Body of pancreas (tissue), 4 donors: Measurements from ENCODE around the gene EYA2. TPM values are rescaled to one million over a fixed set of nuclear protein-coding genes. Genes with fewer than 3 reads are reported as not detected.

Source experiments
- ATAC-seq: fragments of 150-250 bp; one replicate; pipeline ENCODE4 v1.9.1; 2016
- DNase-seq, 4 donors: peaks; one replicate each; pipeline ENCODE4 v3.0.0-alpha.2; 2019
- H3K27ac ChIP-seq, 4 donors: fragments of 200-600 bp; sonication (generic); 1 replicate in 3 of 4; 2 replicates in 1 of 4; pipeline versions ENCODE4 v1.5.1 to v1.6.1; 2016 to 2019; ENCODE audit warnings: mild to moderate bottlenecking in 1 of 4, mixed read lengths in 1 of 4, moderate library complexity in 1 of 4
- H3K27me3 ChIP-seq, 2 donors: fragments of 200-600 bp; sonication (generic); one replicate each; pipeline ENCODE4 v1.6.0; 2016; ENCODE audit warnings: mild to moderate bottlenecking in 1 of 2
- H3K36me3 ChIP-seq, 2 donors: fragments of 200-600 bp; sonication (generic); replicated peaks in 1 of 2; 2 replicates each; pipeline ENCODE4 v1.5.1; 2016; ENCODE audit warnings: low read depth in 2 of 2; ENCODE audit not compliant: insufficient read depth in 1 of 2
- H3K4me1 ChIP-seq: fragments of 200-600 bp; sonication (generic); one replicate; pipeline ENCODE4 v1.6.0; 2016
- H3K4me3 ChIP-seq, 2 donors: fragments of 200-600 bp; sonication (generic); 1 replicate in 1 of 2; 2 replicates in 1 of 2; pipeline ENCODE4 v1.5.1; 2016 to 2019
- H3K9me3 ChIP-seq, 3 donors: fragments of 200-600 bp; sonication (generic); 1 replicate in 2 of 3; 2 replicates in 1 of 3; pipeline ENCODE4 v1.5.1; 2016
- CTCF ChIP-seq, 7 experiments: fragments of 450-650 bp in 4 of 7; fragments of 200-600 bp in 3 of 7; sonication (generic) in 3 of 7; IDR thresholded peaks; one replicate each; pipeline ENCODE4 v1.5.1; 2016 to 2019; ENCODE audit warnings: antibody characterized with exemption in 7 of 7
- POLR2A ChIP-seq, 3 donors: fragments of 450-650 bp; IDR thresholded peaks; one replicate each; pipeline ENCODE4 v1.6.1; 2016; ENCODE audit warnings: antibody characterized with exemption in 3 of 3, mild to moderate bottlenecking in 2 of 3
- WGBS, 2 donors: methylation state at CpG; one replicate each; pipeline ENCODE4 v1.1.5; 2017; 5-methylcytosine and 5-hydroxymethylcytosine counted together
- intact Hi-C: fragments of 100-400 bp; cut with DNase I; formaldehyde crosslinking; loops from one replicate; pipeline ENCODE4 v1.15.1; 2023
- total RNA-seq, 2 donors: library from RNA; depleted of rRNA; stranded (reverse); fragments of >200 nt; gene quantifications; one replicate each; pipeline ENCODE4 v1.1.0, GENCODE V29; 2016

Gene EYA2
- total RNA-seq, 2 donors from 2014 or later, result 0.52 to 3.6 TPM

- no peak overlapping the region for H3K4me3 ChIP-seq
- intact Hi-C loops, result no loop called here
- H3K36me3 ChIP-seq, result no peaks in the 10 kb centered on the region
- no peaks in the 10 kb centered on the region for H3K9me3 ChIP-seq
- no peak for ATAC-seq
- TF ChIP-seq CTCF (IDR thresholded peaks at IDR 0.05), result no peak
- TF ChIP-seq POLR2A (IDR thresholded peaks at IDR 0.05), result no peak
- no peaks in the 10 kb centered on the region for H3K27me3 ChIP-seq
- WGBS, 2 donors, result 64 to 80% methylated on average over 6 to 11 of the region's 11 CpGs
- H3K27ac ChIP-seq, result no peak overlapping the region
- peaks cover 7% of the 10 kb centered on the region for H3K4me1 ChIP-seq
- no peak for DNase-seq
These were observed 123.7 kb downstream of the EYA2 start for GRCh38 chr20:47018381-47018780.

- Histone ChIP-seq H3K36me3 (no peaks in the 10 kb centered on the region), H3K4me1 (peaks cover 7% of the 10 kb centered on the region), H3K27me3 (no peaks in the 10 kb centered on the region), H3K9me3 (no peaks in the 10 kb centered on the region), H3K27ac (no peak overlapping the region), H3K4me3 (no peak overlapping the region)
- ATAC-seq (no peak), DNase-seq (no peak)
- WGBS, 2 donors, result 16 to 18% methylated on average over 7 of the region's 7 CpGs
- intact Hi-C loops, result no loop called here
- TF ChIP-seq CTCF (IDR thresholded peaks at IDR 0.05), result no peak
- no peak for TF ChIP-seq POLR2A (IDR thresholded peaks at IDR 0.05)
These were observed 124.6 kb downstream of the EYA2 start for GRCh38 chr20:47019121-47019824.

- H3K4me1 ChIP-seq, result peaks cover 7% of the 10 kb centered on the region
- DNase-seq (no peak), ATAC-seq (no peak)
- 64 to 72% methylated on average over 2 of the region's 2 CpGs for WGBS, 2 donors
- no peaks in the 10 kb centered on the region for H3K9me3 ChIP-seq
- H3K36me3 ChIP-seq, result no peaks in the 10 kb centered on the region
- no peaks in the 10 kb centered on the region for H3K27me3 ChIP-seq
- H3K27ac ChIP-seq, result no peak overlapping the region
- no peak overlapping the region for H3K4me3 ChIP-seq
- TF ChIP-seq CTCF (IDR thresholded peaks at IDR 0.05) (no peak), POLR2A (IDR thresholded peaks at IDR 0.05) (no peak)
- intact Hi-C loops, result no loop called here
These were observed 125.6 kb downstream of the EYA2 start for GRCh38 chr20:47020231-47020630.

GRCh38 chr20:47021850-47022249, 127.2 kb downstream of the EYA2 start:
- Histone ChIP-seq H3K4me1 (peaks cover 7% of the 10 kb centered on the region), H3K27me3 (no peaks in the 10 kb centered on the region), H3K27ac (no peak overlapping the region), H3K4me3 (no peak overlapping the region), H3K9me3 (no peaks in the 10 kb centered on the region), H3K36me3 (no peaks in the 10 kb centered on the region)
- ATAC-seq (no peak), DNase-seq (no peak)
- intact Hi-C loops, result no loop called here
- TF ChIP-seq POLR2A (IDR thresholded peaks at IDR 0.05) (no peak), CTCF (IDR thresholded peaks at IDR 0.05) (no peak)
- 51 to 58% methylated on average over 4 of the region's 4 CpGs for WGBS, 2 donors

- Histone ChIP-seq H3K4me3 (no peak overlapping the region), H3K27ac (no peak overlapping the region), H3K27me3 (no peaks in the 10 kb centered on the region), H3K36me3 (no peaks in the 10 kb centered on the region), H3K9me3 (peaks cover 0 to 3% (median 0%) of the 10 kb centered on the region in 3 donors), H3K4me1 (peaks cover under 1% of the 10 kb centered on the region)
- WGBS, 2 donors, result 68 to 70% methylated on average over 3 of the region's 3 CpGs
- TF ChIP-seq CTCF (IDR thresholded peaks at IDR 0.05), result no peak
- TF ChIP-seq POLR2A (IDR thresholded peaks at IDR 0.05), result no peak
- DNase-seq, result no peak
- intact Hi-C loops, result no loop called here
- no peak for ATAC-seq
These were observed 129.9 kb downstream of the EYA2 start for GRCh38 chr20:47024461-47024937.
